ENCODE data around the gene KIF25.

KIF25 gene

DNA sequence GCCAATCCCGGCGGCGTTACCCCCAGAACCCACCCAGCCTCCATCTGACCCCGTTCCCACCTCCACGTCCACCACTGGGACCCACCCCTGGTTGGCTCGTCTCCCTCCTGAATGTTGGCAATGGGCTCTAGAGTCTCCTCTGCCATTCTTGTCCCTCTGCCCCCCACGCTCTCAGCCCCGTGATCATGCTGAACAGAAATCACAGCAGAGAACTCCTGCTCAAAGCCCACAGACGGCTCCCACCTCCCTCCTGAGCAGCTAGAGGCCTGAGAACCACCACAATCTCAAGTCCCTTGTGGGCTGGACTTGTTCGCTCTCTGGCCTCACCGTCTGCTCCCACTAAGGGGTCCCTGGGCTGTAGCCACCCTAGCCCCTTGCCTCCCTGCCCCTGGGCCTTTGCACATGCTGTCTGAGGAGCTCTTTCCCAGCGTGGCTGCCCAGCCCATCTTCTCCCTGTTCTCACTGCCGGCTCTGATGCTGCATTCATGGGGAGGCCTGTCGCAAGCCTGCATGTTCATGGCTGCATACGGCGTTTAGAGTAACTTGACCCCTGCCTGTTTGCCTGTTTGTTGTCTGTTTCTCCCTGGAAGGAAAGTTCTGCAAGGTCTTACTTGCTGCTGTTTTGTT is 92.7 kb downstream of the KIF25 start:
- Histone ChIP-seq H3K27me3 (no peaks in the 10 kb centered on the region), H3K4me1 (peaks cover 0 to 11% (median 6%) of the 10 kb centered on the region in 4 donors), H3K4me3 (no peak overlapping the region), H3K36me3 (no peaks in the 10 kb centered on the region), H3K27ac (no peak overlapping the region), H3K9me3 (peaks cover 0 to 9% (median 5%) of the 10 kb centered on the region in 3 donors)
- intact Hi-C loops (cut with DNase I; ENCODE audit: low total_unique reads): no loop called here
- no peak for DNase-seq
- TF ChIP-seq, protein P1, sequence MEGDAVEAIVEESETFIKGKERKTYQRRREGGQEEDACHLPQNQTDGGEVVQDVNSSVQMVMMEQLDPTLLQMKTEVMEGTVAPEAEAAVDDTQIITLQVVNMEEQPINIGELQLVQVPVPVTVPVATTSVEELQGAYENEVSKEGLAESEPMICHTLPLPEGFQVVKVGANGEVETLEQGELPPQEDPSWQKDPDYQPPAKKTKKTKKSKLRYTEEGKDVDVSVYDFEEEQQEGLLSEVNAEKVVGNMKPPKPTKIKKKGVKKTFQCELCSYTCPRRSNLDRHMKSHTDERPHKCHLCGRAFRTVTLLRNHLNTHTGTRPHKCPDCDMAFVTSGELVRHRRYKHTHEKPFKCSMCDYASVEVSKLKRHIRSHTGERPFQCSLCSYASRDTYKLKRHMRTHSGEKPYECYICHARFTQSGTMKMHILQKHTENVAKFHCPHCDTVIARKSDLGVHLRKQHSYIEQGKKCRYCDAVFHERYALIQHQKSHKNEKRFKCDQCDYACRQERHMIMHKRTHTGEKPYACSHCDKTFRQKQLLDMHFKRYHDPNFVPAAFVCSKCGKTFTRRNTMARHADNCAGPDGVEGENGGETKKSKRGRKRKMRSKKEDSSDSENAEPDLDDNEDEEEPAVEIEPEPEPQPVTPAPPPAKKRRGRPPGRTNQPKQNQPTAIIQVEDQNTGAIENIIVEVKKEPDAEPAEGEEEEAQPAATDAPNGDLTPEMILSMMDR (IDR thresholded peaks at IDR 0.05): no peak

DNA sequence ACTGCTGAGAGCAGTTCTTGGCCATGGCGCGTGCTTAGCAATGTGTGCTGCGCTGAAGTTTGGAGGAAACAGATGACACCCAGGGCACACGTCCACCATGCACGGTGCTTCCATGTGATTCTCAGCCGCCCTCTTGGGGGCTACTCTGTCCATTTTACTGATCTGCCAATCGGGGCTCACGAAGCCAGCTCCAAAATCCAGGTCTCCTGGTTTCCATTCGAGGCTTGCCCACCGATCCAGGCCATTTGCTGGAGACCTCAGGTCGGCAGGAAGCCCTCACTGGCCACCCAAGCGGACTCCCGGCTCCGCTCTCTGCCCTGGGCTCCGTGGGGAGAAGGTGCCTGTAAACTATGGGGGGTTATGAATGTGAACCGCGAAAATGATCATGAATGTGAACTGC is 93.2 kb downstream of the KIF25 start:
- intact Hi-C loops (cut with DNase I; ENCODE audit: low total_unique reads): no loop called here
- peaks cover 0 to 11% (median 6%) of the 10 kb centered on the region in 4 donors for H3K4me1 ChIP-seq

DNA sequence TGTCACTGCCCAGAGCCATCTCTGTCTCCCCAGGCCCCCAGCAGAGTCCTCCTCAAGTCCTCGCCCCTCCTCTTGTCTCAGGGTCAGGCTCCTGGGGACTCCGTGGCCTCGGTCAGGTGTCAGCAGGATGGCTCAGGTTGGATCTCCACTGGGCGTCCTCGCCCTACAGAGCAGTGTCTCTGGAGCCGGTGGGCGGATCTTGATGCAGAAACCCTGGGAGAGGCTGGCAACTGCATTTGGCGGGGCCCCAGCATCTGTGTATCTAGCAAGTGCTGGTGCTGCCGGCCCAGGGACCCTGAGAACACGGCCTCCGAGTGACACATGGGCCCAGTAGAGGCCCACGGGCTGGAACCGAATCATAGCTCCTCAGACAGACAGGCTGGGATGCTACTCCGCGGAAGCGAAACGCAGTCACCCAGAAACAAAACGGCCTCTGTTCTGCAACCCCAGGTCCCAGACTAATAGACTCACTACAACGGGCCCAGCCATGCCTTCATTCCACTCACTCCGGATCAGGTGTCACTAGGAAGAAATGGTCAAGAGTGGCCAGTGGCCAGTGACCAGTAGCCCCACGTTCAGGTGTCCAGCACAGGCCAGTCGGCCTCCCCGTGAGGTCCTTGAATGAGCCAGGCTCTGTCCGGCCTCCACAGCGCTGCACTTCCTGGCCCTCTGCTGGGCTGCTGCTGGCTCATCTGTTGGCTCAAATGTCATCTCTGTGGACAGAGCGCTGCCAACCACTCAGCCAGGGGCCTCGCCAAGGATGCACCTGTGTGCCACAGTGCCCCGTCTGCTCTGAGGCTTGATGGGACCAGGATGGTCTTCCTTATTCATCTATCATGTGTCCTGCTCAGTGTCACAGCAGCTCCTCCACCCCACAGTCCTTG is 94.2 kb downstream of the KIF25 start:
- Histone ChIP-seq H3K27ac (no peak overlapping the region), H3K4me1 (peaks cover 0 to 11% (median 6%) of the 10 kb centered on the region in 4 donors), H3K4me3 (no peak overlapping the region), H3K27me3 (no peaks in the 10 kb centered on the region), H3K9me3 (peaks cover 0 to 9% (median 5%) of the 10 kb centered on the region in 3 donors), H3K36me3 (no peaks in the 10 kb centered on the region)
- intact Hi-C loops (cut with DNase I; ENCODE audit: low total_unique reads): no loop called here
- TF ChIP-seq, protein P1 (IDR thresholded peaks at IDR 0.05): no peak
- no peak for DNase-seq

More for the DNA sequence above, 93.2 kb downstream of the KIF25 start:
- Histone ChIP-seq H3K9me3 (peaks cover 0 to 9% (median 5%) of the 10 kb centered on the region in 3 donors), H3K27me3 (no peaks in the 10 kb centered on the region), H3K4me3 (no peak overlapping the region), H3K27ac (no peak overlapping the region), H3K36me3 (no peaks in the 10 kb centered on the region)
- no peak for DNase-seq
- TF ChIP-seq, protein P1 (IDR thresholded peaks at IDR 0.05): no peak

DNA sequence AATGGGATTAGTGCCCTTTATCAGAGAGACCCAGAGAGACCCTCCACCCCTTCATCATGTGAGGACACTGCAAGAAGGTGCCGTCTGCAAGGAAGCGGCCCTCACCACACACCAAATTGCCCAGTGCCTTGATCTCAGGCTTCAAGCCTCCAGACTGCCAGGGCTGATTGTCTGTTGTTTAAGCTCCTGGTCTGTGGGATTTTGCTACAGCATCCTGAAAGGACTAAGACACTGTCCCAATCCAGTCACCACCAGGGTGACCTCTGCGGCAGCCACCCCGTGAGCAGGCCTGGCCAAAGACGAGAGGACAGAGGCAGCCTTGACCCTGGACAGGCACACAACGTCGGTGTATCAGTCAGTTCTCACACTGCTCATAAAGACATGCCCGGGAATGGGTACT is 95.1 kb downstream of the KIF25 start:
- intact Hi-C loops (cut with DNase I; ENCODE audit: low total_unique reads): no loop called here
- Histone ChIP-seq H3K27me3 (peaks cover 0 to 5% of the 10 kb centered on the region in 2 donors), H3K9me3 (peaks cover 0 to 9% (median 5%) of the 10 kb centered on the region in 3 donors), H3K4me3 (no peak overlapping the region), H3K36me3 (no peaks in the 10 kb centered on the region), H3K4me1 (peaks cover 0 to 11% (median 6%) of the 10 kb centered on the region in 4 donors), H3K27ac (no peak overlapping the region)
- no peak for DNase-seq
- TF ChIP-seq, protein P1 (IDR thresholded peaks at IDR 0.05): no peak

DNA sequence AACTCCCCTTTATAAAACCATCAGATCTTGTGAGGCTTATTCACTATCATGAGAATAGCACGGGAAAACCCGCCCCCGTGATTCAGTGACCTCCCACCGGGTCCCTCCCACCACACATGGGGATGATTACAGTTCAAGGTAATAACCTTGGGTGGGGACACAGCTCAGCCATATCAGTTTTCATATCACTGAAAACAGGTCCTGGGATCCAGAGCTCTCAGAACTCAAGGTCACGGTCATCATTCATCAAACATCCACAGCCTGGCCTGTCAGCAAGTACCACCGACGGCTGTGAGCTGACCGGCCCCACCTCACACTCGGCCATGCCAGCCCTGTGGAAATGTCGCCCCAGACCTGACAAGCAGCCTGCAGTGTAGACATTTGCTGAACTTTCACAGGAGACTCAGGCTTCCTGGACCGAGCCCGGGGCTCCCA is 95.6 kb downstream of the KIF25 start:
- peaks cover 0 to 7% (median 3%) of the 10 kb centered on the region in 4 donors for H3K4me1 ChIP-seq
- TF ChIP-seq, protein P1 (IDR thresholded peaks at IDR 0.05): no peak
- H3K4me3 ChIP-seq: no peak overlapping the region
- no peak for DNase-seq
- intact Hi-C loops (cut with DNase I; ENCODE audit: low total_unique reads): no loop called here
- no peak overlapping the region for H3K27ac ChIP-seq
- no peaks in the 10 kb centered on the region for H3K36me3 ChIP-seq
- H3K27me3 ChIP-seq: peaks cover 0 to 6% of the 10 kb centered on the region in 2 donors
- peaks cover 0 to 9% (median 5%) of the 10 kb centered on the region in 3 donors for H3K9me3 ChIP-seq

All from tibial artery (tissue), 4 donors.